GM18951 (cell line): ENCODE measurements around the gene CLECL1.

Experiments used
- POLR2A ChIP-seq: IDR thresholded peaks from 4 replicates; pipeline ENCODE4 v1.6.1; 2011; ENCODE audit warnings: mild to moderate bottlenecking; ENCODE audit not compliant: insufficient read length, insufficient read depth; ENCODE audit errors: extremely low read depth
- in situ Hi-C: fragments of 300-500 bp; cut with MboI; formaldehyde crosslinking; loops from one replicate; pipeline ENCODE4 v1.12.0; 2022; ENCODE audit warnings: low sequenced_read_pairs, mixed read lengths, inconsistent platforms; ENCODE audit not compliant: unreplicated experiment

CLECL1 gene

DNA sequence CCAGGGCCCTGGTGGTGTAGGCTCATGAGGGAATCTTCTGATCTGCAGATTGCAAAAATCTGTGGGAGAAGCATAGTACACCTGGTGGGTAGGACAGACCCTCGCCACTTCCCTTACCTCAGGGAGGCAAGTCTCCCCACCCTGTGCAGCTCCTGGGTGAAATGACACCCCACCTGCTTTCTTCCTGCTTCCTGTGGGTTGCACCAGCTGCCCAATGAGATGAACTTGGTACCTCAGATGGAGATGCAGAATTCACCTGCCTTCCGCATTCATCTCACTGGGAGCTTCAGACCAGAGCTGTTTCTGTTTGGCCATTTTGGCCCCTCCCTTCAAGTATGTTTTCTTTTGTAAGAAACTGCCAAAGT, 58.7 kb downstream of the CLECL1 start:
- in situ Hi-C loops, result no loop called here
- peak; percentile 46 for TF ChIP-seq POLR2A

GRCh38 chr12:9673404-9674225, 59.3 kb downstream of the CLECL1 start:
- peak; percentile 40 for TF ChIP-seq POLR2A
- in situ Hi-C loops, result no loop called here
